Gastrocnemius medialis (tissue), 4 donors: Measurements from ENCODE around the gene SH3YL1. TPM values are rescaled to one million over a fixed set of nuclear protein-coding genes. Genes with fewer than 3 reads are reported as not detected.

Experiments
- ATAC-seq, 2 donors: fragments of 150-250 bp; one replicate each; pipeline ENCODE4 v1.9.1; 2016
- DNase-seq, 2 donors: peaks; one replicate each; pipeline ENCODE4 v3.0.0-alpha.2; 2019
- H3K27ac ChIP-seq, 4 donors: fragments of 200-600 bp; sonication (generic); 1 replicate in 1 of 4; 2 replicates in 3 of 4; pipeline ENCODE4 v1.5.1; 2016 to 2018; ENCODE audit warnings: mild to moderate bottlenecking in 2 of 4, moderate library complexity in 1 of 4
- H3K27me3 ChIP-seq, 3 donors: fragments of 200-600 bp; sonication (generic) in 2 of 3; 1 replicate in 1 of 3; 2 replicates in 2 of 3; pipeline versions ENCODE4 v1.5.1 to v1.6.0; 2016 to 2019; ENCODE audit warnings: mild to moderate bottlenecking in 1 of 3, moderate library complexity in 1 of 3
- H3K36me3 ChIP-seq, 2 donors: fragments of 200-600 bp; sonication (generic) in 1 of 2; one replicate each; pipeline ENCODE4 v1.5.1; 2017 to 2018
- H3K4me1 ChIP-seq, 2 donors: fragments of 200-600 bp; sonication (generic) in 1 of 2; one replicate each; pipeline ENCODE4 v1.5.1; 2016 to 2017; ENCODE audit warnings: mild to moderate bottlenecking in 2 of 2
- H3K4me3 ChIP-seq, 4 donors: fragments of 200-600 bp; sonication (generic) in 3 of 4; 1 replicate in 1 of 4; 2 replicates in 3 of 4; pipeline ENCODE4 v1.5.1; 2016 to 2019; ENCODE audit warnings: mild to moderate bottlenecking in 2 of 4
- H3K9me3 ChIP-seq, 3 donors: fragments of 200-600 bp; sonication (generic) in 2 of 3; 1 replicate in 1 of 3; 2 replicates in 2 of 3; pipeline ENCODE4 v1.5.1; 2016 to 2019
- POLR2A ChIP-seq, 2 donors: fragments of 450-650 bp; IDR thresholded peaks; one replicate each; pipeline ENCODE4 v1.6.1; 2017; ENCODE audit warnings: antibody characterized with exemption in 2 of 2, mild to moderate bottlenecking in 2 of 2, moderate library complexity in 2 of 2
- in situ Hi-C, 4 donors: fragments of 200-750 bp; cut with MboI; loops; one replicate each; pipeline versions ENCODE4 v1.15.0 to v1.8.0; 2017; ENCODE audit warnings: low sequenced_read_pairs in 4 of 4
- intact Hi-C: fragments of 100-400 bp; cut with DNase I; formaldehyde crosslinking; loops from one replicate; pipeline ENCODE4 v1.15.1; 2023; ENCODE audit warnings: low total_unique reads
- total RNA-seq, 4 donors: library from RNA; depleted of rRNA; stranded (reverse); fragments of >200 nt; gene quantifications; one replicate each; pipeline versions ENCODE4 v1.1.0 to v1.2.3, GENCODE V29; 2016
- TF ChIP-seq, protein P1 (sequence below), 5 experiments: fragments of 450-650 bp in 3 of 5; fragments of 200-600 bp in 2 of 5; sonication (generic) in 2 of 5; IDR thresholded peaks in 4 of 5; conservative IDR thresholded peaks in 1 of 5; 1 replicate in 4 of 5; 2 replicates in 1 of 5; pipeline ENCODE4 v1.5.1; 2016 to 2019; ENCODE audit warnings: antibody characterized with exemption in 5 of 5, mild to moderate bottlenecking in 3 of 5, moderate library complexity in 3 of 5

Gene SH3YL1
- total RNA-seq, 4 donors from 2014 or later: 6.2 to 16.1 (median 8.5) TPM

DNA sequence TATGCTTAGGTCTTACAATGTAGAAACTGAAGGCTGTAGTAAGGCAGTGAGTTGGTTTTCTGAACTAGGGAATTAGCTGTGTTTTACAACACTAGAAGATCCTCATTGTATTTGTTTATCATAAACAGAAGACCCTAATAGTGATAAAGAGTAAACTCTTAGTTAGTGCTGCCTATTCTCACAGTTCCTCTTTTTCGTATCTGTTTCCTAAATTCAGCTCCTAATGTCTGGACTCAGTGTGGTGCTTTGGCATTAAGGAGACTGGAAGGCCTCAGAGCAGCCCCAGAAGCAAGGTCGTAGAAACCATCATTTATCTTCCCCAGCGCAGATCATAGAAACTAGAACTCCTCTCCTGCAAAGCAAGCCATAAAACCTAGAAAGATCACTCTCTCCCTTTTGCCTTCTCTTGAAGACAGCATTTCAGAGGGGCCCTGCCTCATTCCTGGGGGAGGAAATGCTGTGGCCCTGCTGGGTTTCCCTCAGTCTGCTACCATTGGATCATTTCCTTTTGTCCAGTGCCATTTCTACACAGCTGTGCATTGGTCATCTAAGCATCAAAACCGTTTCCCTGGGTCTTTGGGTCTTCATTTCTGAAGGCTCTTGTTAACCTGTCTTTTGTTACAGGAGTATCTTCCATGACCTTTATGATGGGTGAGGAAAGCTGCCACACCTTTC is 5.7 kb upstream of the SH3YL1 start:
- H3K36me3 ChIP-seq: peaks cover 0 to 10% of the 10 kb centered on the region in 2 donors
- no peak overlapping the region for H3K27ac ChIP-seq
- H3K4me1 ChIP-seq: peaks cover 22 to 39% of the 10 kb centered on the region in 2 donors
- ATAC-seq (no peak), DNase-seq (no peak)
- TF ChIP-seq, protein P1, sequence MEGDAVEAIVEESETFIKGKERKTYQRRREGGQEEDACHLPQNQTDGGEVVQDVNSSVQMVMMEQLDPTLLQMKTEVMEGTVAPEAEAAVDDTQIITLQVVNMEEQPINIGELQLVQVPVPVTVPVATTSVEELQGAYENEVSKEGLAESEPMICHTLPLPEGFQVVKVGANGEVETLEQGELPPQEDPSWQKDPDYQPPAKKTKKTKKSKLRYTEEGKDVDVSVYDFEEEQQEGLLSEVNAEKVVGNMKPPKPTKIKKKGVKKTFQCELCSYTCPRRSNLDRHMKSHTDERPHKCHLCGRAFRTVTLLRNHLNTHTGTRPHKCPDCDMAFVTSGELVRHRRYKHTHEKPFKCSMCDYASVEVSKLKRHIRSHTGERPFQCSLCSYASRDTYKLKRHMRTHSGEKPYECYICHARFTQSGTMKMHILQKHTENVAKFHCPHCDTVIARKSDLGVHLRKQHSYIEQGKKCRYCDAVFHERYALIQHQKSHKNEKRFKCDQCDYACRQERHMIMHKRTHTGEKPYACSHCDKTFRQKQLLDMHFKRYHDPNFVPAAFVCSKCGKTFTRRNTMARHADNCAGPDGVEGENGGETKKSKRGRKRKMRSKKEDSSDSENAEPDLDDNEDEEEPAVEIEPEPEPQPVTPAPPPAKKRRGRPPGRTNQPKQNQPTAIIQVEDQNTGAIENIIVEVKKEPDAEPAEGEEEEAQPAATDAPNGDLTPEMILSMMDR (IDR thresholded peaks at IDR 0.05 in 4 of 5, conservative IDR thresholded peaks at IDR 0.05 in 1 of 5): no peak
- TF ChIP-seq POLR2A (IDR thresholded peaks at IDR 0.05): no peak
- intact Hi-C loops: no loop called here
- in situ Hi-C loops: no loop called here
- H3K4me3 ChIP-seq: no peak overlapping the region
- no peaks in the 10 kb centered on the region for H3K27me3 ChIP-seq
- H3K9me3 ChIP-seq: no peaks in the 10 kb centered on the region

DNA sequence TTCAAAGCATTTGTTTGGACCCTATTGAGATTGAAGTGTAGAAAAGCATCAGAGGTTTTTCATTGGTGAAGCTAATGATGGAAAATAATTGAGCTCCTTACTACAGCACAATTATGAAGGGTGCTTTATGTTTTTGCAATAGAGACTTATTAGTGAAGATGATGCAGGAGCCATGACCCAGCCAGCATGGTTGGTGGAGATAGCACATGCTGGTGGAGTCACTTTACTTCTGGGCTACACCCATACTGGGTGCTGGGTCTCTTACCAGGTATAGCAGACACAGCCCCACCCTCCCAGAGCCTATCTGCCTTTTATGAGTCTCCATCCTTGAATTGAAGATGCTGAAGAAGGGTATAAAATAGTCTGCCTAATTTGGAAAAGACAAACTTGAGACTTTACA is 4.5 kb upstream of the SH3YL1 start:
- intact Hi-C loops: no loop called here
- H3K27ac ChIP-seq: no peak overlapping the region
- no peaks in the 10 kb centered on the region for H3K27me3 ChIP-seq
- no peak for TF ChIP-seq POLR2A (IDR thresholded peaks at IDR 0.05)
- TF ChIP-seq, protein P1 (IDR thresholded peaks at IDR 0.05 in 4 of 5, conservative IDR thresholded peaks at IDR 0.05 in 1 of 5): no peak
- in situ Hi-C loops: no loop called here
- ATAC-seq: no peak
- no peaks in the 10 kb centered on the region for H3K9me3 ChIP-seq
- H3K4me3 ChIP-seq: no peak overlapping the region
- H3K4me1 ChIP-seq: peaks cover 25 to 47% of the 10 kb centered on the region in 2 donors
- H3K36me3 ChIP-seq: peaks cover 0 to 8% of the 10 kb centered on the region in 2 donors
- no peak for DNase-seq

DNA sequence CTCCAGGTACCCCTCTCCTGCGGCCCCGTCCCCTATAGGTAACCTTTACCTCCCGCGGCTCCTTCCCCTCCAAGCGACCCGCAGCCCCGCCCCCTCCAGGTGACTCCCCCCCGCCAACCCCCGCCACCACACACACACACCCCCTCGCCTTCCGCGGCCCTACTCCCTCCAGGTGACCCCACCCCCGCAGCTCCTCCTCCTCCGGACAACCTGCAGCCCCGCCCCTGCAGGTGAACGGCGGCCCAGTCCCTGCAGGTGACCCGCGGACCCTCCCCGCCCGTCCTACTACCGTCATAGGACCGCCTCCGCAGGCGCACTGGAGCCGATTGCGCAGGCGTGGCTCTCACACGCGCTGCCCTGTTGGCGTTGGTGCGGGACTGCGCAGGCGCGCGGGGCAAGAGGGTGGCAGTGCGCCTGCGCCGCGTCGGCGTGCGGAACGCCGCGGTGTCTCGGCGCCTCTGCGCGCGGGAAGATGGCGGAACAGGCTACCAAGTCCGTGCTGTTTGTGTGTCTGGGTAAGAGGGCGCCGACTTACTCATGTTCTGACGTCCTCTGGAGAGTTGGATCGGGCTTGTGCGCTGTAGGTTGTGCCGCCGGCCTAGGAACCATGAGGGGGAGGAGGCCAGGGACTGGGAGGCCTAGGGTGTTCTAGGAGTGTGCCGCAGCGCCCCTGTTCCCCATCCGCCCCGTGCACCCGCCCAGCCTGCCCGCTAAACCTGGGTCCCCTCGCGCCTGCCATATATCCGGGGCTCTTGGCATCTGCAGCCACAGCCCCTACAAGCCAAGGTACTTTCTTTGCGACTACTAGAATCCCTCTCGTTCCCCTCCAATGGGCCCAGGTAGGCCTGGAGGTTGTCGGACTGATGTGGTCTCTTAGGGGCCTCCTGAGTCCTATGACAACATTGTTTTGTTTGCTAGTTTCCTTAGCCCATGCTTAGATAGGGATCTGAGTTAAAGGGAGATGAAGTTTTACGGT is 949 bp upstream of the SH3YL1 start, which contains the start of gene ACP1:
Gene ACP1, plus strand, starts transcription at position 455 of the 976 bp plus-strand sequence. Its CDS starts 18 bp downstream, at position 473.
- peak within 1 kb of the TSS; percentile 80 to 86 (median 84) for H3K27ac ChIP-seq
- peak within 1 kb of the TSS; percentile 79 to 96 (median 91) for H3K4me3 ChIP-seq
- H3K27me3 ChIP-seq: no peaks in the 10 kb centered on the region
- DNase-seq (peak; percentile 85 to 91), ATAC-seq (peak; percentile 95 to 97)
- H3K36me3 ChIP-seq: no peaks in the 10 kb centered on the region
- TF ChIP-seq POLR2A (IDR thresholded peaks at IDR 0.05): peak; percentile 65 to 75
- TF ChIP-seq, protein P1 (IDR thresholded peaks at IDR 0.05 in 4 of 5, conservative IDR thresholded peaks at IDR 0.05 in 1 of 5): no peak
- intact Hi-C loops (loop anchor here (5.0 kb wide), 1 partner anchor 413 kb away; the partner anchor contains the start of gene TMEM18), in situ Hi-C loops (no loop called here)
- no peaks in the 10 kb centered on the region for H3K9me3 ChIP-seq
- H3K4me1 ChIP-seq: peaks cover 22 to 38% of the 10 kb centered on the region in 2 donors

DNA sequence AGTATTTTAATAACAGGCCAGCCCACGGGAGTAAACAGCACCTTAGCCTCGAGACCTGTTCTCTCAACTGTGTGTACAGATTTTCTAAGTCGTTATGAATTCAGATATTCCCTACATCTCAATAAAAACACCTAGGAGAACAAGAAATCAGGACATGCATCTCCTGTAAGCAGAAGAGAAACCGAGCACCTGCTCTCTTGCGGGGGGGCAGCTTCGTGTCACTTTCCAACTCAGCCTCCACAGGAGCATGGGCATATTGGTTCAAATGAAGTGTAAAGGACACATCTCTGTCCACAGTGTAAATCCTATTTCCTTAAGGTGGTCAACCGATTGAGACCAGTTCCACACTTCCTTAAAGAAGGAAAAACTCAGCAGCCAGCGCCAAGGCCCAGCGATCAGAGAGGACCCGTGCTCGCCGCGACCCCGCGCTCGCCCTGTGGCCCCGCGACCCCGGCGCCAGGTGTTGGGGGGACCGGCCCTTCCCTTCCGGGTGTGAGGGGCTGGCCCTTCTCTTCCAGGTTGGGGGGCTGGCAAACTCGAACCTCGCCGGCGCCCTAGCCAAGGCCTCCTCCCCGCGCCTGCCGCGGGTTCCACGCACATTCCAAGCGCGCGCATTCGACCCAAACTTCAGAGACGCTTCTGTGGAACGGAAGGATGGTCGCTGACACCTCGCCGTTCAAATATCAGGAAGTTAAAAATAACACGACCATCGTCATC is 652 bp downstream of the SH3YL1 start:
- no peaks in the 10 kb centered on the region for H3K27me3 ChIP-seq
- DNase-seq (no peak), ATAC-seq (no peak)
- TF ChIP-seq, protein P1 (IDR thresholded peaks at IDR 0.05 in 4 of 5, conservative IDR thresholded peaks at IDR 0.05 in 1 of 5): no peak
- TF ChIP-seq POLR2A (IDR thresholded peaks at IDR 0.05): no peak
- in situ Hi-C loops: no loop called here
- H3K4me3 ChIP-seq: peak overlapping the region; percentile 79 to 96 (median 91)
- peaks cover 12 to 29% of the 10 kb centered on the region in 2 donors for H3K4me1 ChIP-seq
- no peak overlapping the region for H3K27ac ChIP-seq
- H3K9me3 ChIP-seq: no peaks in the 10 kb centered on the region
- peaks cover 0 to 5% of the 10 kb centered on the region in 2 donors for H3K36me3 ChIP-seq
- intact Hi-C loops: loop anchor here (5.0 kb wide), 1 partner anchor 414 kb away; the partner anchor contains the start of gene TMEM18
